Vagina (tissue), 2 donors: Measurements from ENCODE around the gene COBL. TPM values are rescaled to one million over a fixed set of nuclear protein-coding genes. Genes with fewer than 3 reads are reported as not detected.

Experiments used
- DNase-seq, 2 donors: peaks; one replicate each; pipeline ENCODE4 v3.0.0-alpha.2; 2017; ENCODE audit errors: extremely low spot score in 2 of 2
- H3K27ac ChIP-seq: fragments of 200-600 bp; sonication (generic); one replicate; pipeline ENCODE4 v1.5.1; 2019
- H3K27me3 ChIP-seq: fragments of 200-600 bp; sonication (generic); one replicate; pipeline ENCODE4 v1.5.1; 2019
- H3K36me3 ChIP-seq, 2 donors: fragments of 200-600 bp; sonication (generic); one replicate each; pipeline ENCODE4 v1.5.1; 2017 to 2019
- H3K4me1 ChIP-seq: fragments of 200-600 bp; sonication (generic); one replicate; pipeline ENCODE4 v1.5.1; 2019
- H3K4me3 ChIP-seq, 2 donors: fragments of 200-600 bp; sonication (generic); 1 replicate in 1 of 2; 2 replicates in 1 of 2; pipeline ENCODE4 v1.5.1; 2016 to 2019
- H3K9me3 ChIP-seq: fragments of 200-600 bp; sonication (generic); one replicate; pipeline ENCODE4 v1.5.1; 2019
- CTCF ChIP-seq, 3 experiments: fragments of 450-650 bp in 2 of 3; fragments of 200-600 bp in 1 of 3; sonication (generic) in 1 of 3; IDR thresholded peaks; one replicate each; pipeline ENCODE4 v1.5.1; 2017 to 2019; ENCODE audit warnings: antibody characterized with exemption in 3 of 3, mild to moderate bottlenecking in 2 of 3, moderate library complexity in 2 of 3
- POLR2A ChIP-seq, 2 donors: fragments of 450-650 bp; IDR thresholded peaks; one replicate each; pipeline ENCODE4 v1.6.1; 2017; ENCODE audit warnings: antibody characterized with exemption in 2 of 2, mild to moderate bottlenecking in 2 of 2, moderate library complexity in 2 of 2
- POLR2AphosphoS5 ChIP-seq, 2 donors: sonication (generic); formaldehyde crosslinking; IDR thresholded peaks; one replicate each; pipeline ENCODE4 v1.9.0; 2017; ENCODE audit warnings: antibody characterized with exemption in 2 of 2, mild to moderate bottlenecking in 2 of 2, low read depth in 1 of 2; ENCODE audit not compliant: insufficient read depth in 1 of 2
- intact Hi-C: fragments of 100-400 bp; cut with DNase I; formaldehyde crosslinking; loops from one replicate; pipeline ENCODE4 v1.15.1; 2023
- total RNA-seq: library from RNA; depleted of rRNA; stranded (reverse); fragments of >200 nt; gene quantifications from one replicate; pipeline ENCODE4 v1.2.3, GENCODE V29; 2016

COBL gene
- total RNA-seq, 1 donor from 2014 or later: 9.3 TPM

GRCh38 chr7:51270965-51271364 is 45.6 kb downstream of the COBL start:
- Histone ChIP-seq H3K4me1 (no peaks in the 10 kb centered on the region), H3K27ac (no peak overlapping the region), H3K27me3 (no peaks in the 10 kb centered on the region), H3K4me3 (no peak overlapping the region), H3K36me3 (no peaks in the 10 kb centered on the region), H3K9me3 (no peaks in the 10 kb centered on the region)
- TF ChIP-seq CTCF (IDR thresholded peaks at IDR 0.05): no peak
- TF ChIP-seq POLR2A (IDR thresholded peaks at IDR 0.05): no peak
- TF ChIP-seq POLR2AphosphoS5 (IDR thresholded peaks at IDR 0.05; ENCODE audit: insufficient read depth in 1 of 2, low read depth in 1 of 2): no peak
- intact Hi-C loops: no loop called here
- peak in 1 of 2 donors; percentile 77 for DNase-seq

- no peaks in the 10 kb centered on the region for H3K9me3 ChIP-seq
- intact Hi-C loops: no loop called here
- no peaks in the 10 kb centered on the region for H3K4me1 ChIP-seq
- no peak overlapping the region for H3K27ac ChIP-seq
- TF ChIP-seq POLR2A (IDR thresholded peaks at IDR 0.05): no peak
- no peak for TF ChIP-seq POLR2AphosphoS5 (IDR thresholded peaks at IDR 0.05; ENCODE audit: insufficient read depth in 1 of 2, low read depth in 1 of 2)
- no peak for TF ChIP-seq CTCF (IDR thresholded peaks at IDR 0.05)
- H3K4me3 ChIP-seq: no peak overlapping the region
- peak in 1 of 2 donors; percentile 16 for DNase-seq
- H3K27me3 ChIP-seq: no peaks in the 10 kb centered on the region
- no peaks in the 10 kb centered on the region for H3K36me3 ChIP-seq
Observed at GRCh38 chr7:51269911-51270310, 46.7 kb downstream of the COBL start.

- H3K36me3 ChIP-seq: no peaks in the 10 kb centered on the region
- intact Hi-C loops: no loop called here
- no peaks in the 10 kb centered on the region for H3K4me1 ChIP-seq
- no peaks in the 10 kb centered on the region for H3K9me3 ChIP-seq
- DNase-seq: peak in 1 of 2 donors; percentile 87
- no peak overlapping the region for H3K4me3 ChIP-seq
- no peak overlapping the region for H3K27ac ChIP-seq
- TF ChIP-seq POLR2A (IDR thresholded peaks at IDR 0.05): no peak
- no peak for TF ChIP-seq CTCF (IDR thresholded peaks at IDR 0.05)
- no peak for TF ChIP-seq POLR2AphosphoS5 (IDR thresholded peaks at IDR 0.05; ENCODE audit: insufficient read depth in 1 of 2, low read depth in 1 of 2)
- no peaks in the 10 kb centered on the region for H3K27me3 ChIP-seq
Observed at GRCh38 chr7:51269321-51269720, 47.3 kb downstream of the COBL start.

- intact Hi-C loops: no loop called here
- H3K4me3 ChIP-seq: no peak overlapping the region
- H3K27me3 ChIP-seq: no peaks in the 10 kb centered on the region
- TF ChIP-seq CTCF (IDR thresholded peaks at IDR 0.05) (no peak), POLR2AphosphoS5 (IDR thresholded peaks at IDR 0.05; ENCODE audit: insufficient read depth in 1 of 2, low read depth in 1 of 2) (no peak), POLR2A (IDR thresholded peaks at IDR 0.05) (no peak)
- H3K9me3 ChIP-seq: no peaks in the 10 kb centered on the region
- peak in 1 of 2 donors; percentile 43 for DNase-seq
- H3K36me3 ChIP-seq: no peaks in the 10 kb centered on the region
- H3K4me1 ChIP-seq: no peaks in the 10 kb centered on the region
- H3K27ac ChIP-seq: no peak overlapping the region
Observed at GRCh38 chr7:51268859-51269258, 47.8 kb downstream of the COBL start.

- Histone ChIP-seq H3K36me3 (no peaks in the 10 kb centered on the region), H3K4me3 (no peak overlapping the region), H3K9me3 (no peaks in the 10 kb centered on the region), H3K4me1 (peaks cover 10% of the 10 kb centered on the region), H3K27ac (no peak overlapping the region), H3K27me3 (no peaks in the 10 kb centered on the region)
- intact Hi-C loops: no loop called here
- TF ChIP-seq CTCF (IDR thresholded peaks at IDR 0.05) (no peak), POLR2AphosphoS5 (IDR thresholded peaks at IDR 0.05; ENCODE audit: insufficient read depth in 1 of 2, low read depth in 1 of 2) (no peak), POLR2A (IDR thresholded peaks at IDR 0.05) (no peak)
- DNase-seq: peak in 1 of 2 donors; percentile 22
Observed at GRCh38 chr7:51267169-51267568, 49.4 kb downstream of the COBL start.
